Vagina (tissue), 2 donors: ENCODE results near the gene CTNNA3.

Experiments
- POLR2A ChIP-seq, 2 donors: fragments of 450-650 bp; IDR thresholded peaks; one replicate each; pipeline ENCODE4 v1.6.1; 2017; ENCODE audit warnings: antibody characterized with exemption in 2 of 2, mild to moderate bottlenecking in 2 of 2, moderate library complexity in 2 of 2
- POLR2AphosphoS5 ChIP-seq, 2 donors: sonication (generic); formaldehyde crosslinking; IDR thresholded peaks; one replicate each; pipeline ENCODE4 v1.9.0; 2017; ENCODE audit warnings: antibody characterized with exemption in 2 of 2, mild to moderate bottlenecking in 2 of 2, low read depth in 1 of 2; ENCODE audit not compliant: insufficient read depth in 1 of 2

GRCh38 chr10:65945061-65945460, 1750.9 kb downstream of the CTNNA3 start:
- no peak for TF ChIP-seq POLR2A (IDR thresholded peaks at IDR 0.05)
- TF ChIP-seq POLR2AphosphoS5 (IDR thresholded peaks at IDR 0.05; ENCODE audit: insufficient read depth in 1 of 2, low read depth in 1 of 2), result no peak
